K562 treated with DMSO at 1 percent for 48 hours (cell line): ENCODE results near the gene KCNH4. TPM values are rescaled to one million over a fixed set of nuclear protein-coding genes. Genes with fewer than 3 reads are reported as not detected.

ENCODE experiments used
- total RNA-seq: library from RNA; unstranded; fragments of 300-600 nt; gene quantifications from 2 replicates; pipeline ENCODE4 v1.2.3, GENCODE V29; 2022; ENCODE audit warnings: low replicate concordance; ENCODE audit errors: extremely low read depth

KCNH4 gene
- total RNA-seq = not detected in 2 replicates

GRCh38 chr17:42180922-42181850 is at the start of gene KCNH4:
KCNH4 (minus strand) TSS chr17:42181142; CDS start chr17:42180945, 197 bp downstream.

GRCh38 chr17:42193969-42194899 is 13.3 kb upstream of the KCNH4 start, which contains the start of gene GHDC:
GHDC (minus strand) TSS chr17:42194494; CDS start chr17:42193581, 913 bp downstream.

GRCh38 chr17:42184713-42185620 is 4.0 kb upstream of the KCNH4 start, which contains the start of gene HCRT:
HCRT (minus strand) TSS chr17:42185452; CDS start chr17:42185365, 87 bp downstream.

GRCh38 chr17:42122371-42123303 is 58.3 kb downstream of the KCNH4 start, which contains the start of gene HSPB9:
HSPB9 (plus strand) TSS chr17:42122804; CDS start chr17:42122851, 47 bp downstream.

GRCh38 chr17:42120770-42121769 is 59.9 kb downstream of the KCNH4 start, which contains the start of gene KAT2A:
KAT2A (minus strand) TSS chr17:42121367; CDS start chr17:42121304, 63 bp downstream.

GRCh38 chr17:42112552-42113176 is 68.3 kb downstream of the KCNH4 start, which contains the start of gene DHX58:
DHX58 (minus strand) TSS chr17:42112714; CDS start chr17:42111892, 822 bp downstream.

Other genes with a start within 250 kb of the KCNH4 start
- gene CNP, start 214.3 kb downstream of the KCNH4 start, total RNA-seq = not detected in 2 replicates
- 468 TPM in 1 of 2 replicates, not detected in the other for gene DNAJC7, start 163.7 kb downstream of the KCNH4 start, total RNA-seq
- gene NKIRAS2, start 161.1 kb downstream of the KCNH4 start, total RNA-seq = not detected in 2 replicates
- gene C17orf113, start 130.5 kb downstream of the KCNH4 start, total RNA-seq = not detected in 2 replicates
- gene ZNF385C, start 82.7 kb downstream of the KCNH4 start, total RNA-seq = not detected in 2 replicates
- not detected in 2 replicates for gene DHX58, start 68.4 kb downstream of the KCNH4 start, total RNA-seq
- gene KAT2A, start 59.8 kb downstream of the KCNH4 start, total RNA-seq = not detected in 2 replicates
- not detected in 2 replicates for gene HSPB9, start 58.3 kb downstream of the KCNH4 start, total RNA-seq
- gene RAB5C, start 26.2 kb downstream of the KCNH4 start, total RNA-seq = not detected in 2 replicates
- not detected in 2 replicates for gene HCRT, start 4.3 kb upstream of the KCNH4 start, total RNA-seq
- not detected in 2 replicates for gene GHDC, start 13.4 kb upstream of the KCNH4 start, total RNA-seq
- 69.5 TPM in 1 of 2 replicates, not detected in the other for gene STAT5B, start 95.2 kb upstream of the KCNH4 start, total RNA-seq
- 406 TPM in 1 of 2 replicates, not detected in the other for gene STAT5A, start 107.4 kb upstream of the KCNH4 start, total RNA-seq
- not detected in 2 replicates for gene STAT3, start 207.3 kb upstream of the KCNH4 start, total RNA-seq
- not detected in 2 replicates for gene CAVIN1, start 242.1 kb upstream of the KCNH4 start, total RNA-seq